GM18511 (cell line): Measurements from ENCODE around the gene RYR3.

Experiments
- ATAC-seq: cut with Tn5 transposase; IDR thresholded peaks from one replicate; pipeline ENCODE4 v1.9.1; 2021; ENCODE audit warnings: mild to moderate bottlenecking, moderate library complexity; ENCODE audit not compliant: unreplicated experiment

The RYR3 gene

GRCh38 chr15:33317896-33318295 is 7.1 kb downstream of the RYR3 start:
- ATAC-seq = no peak

GRCh38 chr15:33320017-33320416 is 9.2 kb downstream of the RYR3 start:
- ATAC-seq = no peak

- ATAC-seq = no peak
Observed at GRCh38 chr15:33322091-33322490, 11.3 kb downstream of the RYR3 start.

DNA sequence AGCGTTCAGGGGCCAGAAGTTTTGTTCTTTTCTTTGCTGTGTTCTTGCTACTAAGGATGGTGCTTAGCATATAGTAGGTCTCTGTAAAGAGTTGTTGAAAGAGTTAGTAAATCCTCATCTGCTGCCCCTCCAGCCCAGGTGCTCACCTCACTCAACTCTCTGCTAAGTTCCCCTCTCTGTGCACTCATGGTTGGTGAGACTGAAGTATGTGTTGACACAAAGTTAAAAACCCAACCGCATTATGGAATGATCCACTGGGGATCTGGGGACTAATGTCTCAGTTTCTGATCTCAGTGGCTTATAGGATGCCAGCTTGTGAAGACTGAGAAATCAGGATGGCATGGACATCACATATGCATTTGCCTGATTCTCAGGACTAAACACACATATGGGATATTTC is 13.8 kb downstream of the RYR3 start:
- ATAC-seq = no peak

- ATAC-seq = no peak
Observed at GRCh38 chr15:33326908-33327307, 16.1 kb downstream of the RYR3 start.

- ATAC-seq = no peak
Observed at GRCh38 chr15:33328106-33328505, 17.3 kb downstream of the RYR3 start.

- no peak for ATAC-seq
Observed at GRCh38 chr15:33329457-33329856, 18.7 kb downstream of the RYR3 start.

GRCh38 chr15:33330931-33331330 is 20.2 kb downstream of the RYR3 start:
- ATAC-seq = no peak

GRCh38 chr15:33341953-33342352 is 31.2 kb downstream of the RYR3 start:
- ATAC-seq = no peak

DNA sequence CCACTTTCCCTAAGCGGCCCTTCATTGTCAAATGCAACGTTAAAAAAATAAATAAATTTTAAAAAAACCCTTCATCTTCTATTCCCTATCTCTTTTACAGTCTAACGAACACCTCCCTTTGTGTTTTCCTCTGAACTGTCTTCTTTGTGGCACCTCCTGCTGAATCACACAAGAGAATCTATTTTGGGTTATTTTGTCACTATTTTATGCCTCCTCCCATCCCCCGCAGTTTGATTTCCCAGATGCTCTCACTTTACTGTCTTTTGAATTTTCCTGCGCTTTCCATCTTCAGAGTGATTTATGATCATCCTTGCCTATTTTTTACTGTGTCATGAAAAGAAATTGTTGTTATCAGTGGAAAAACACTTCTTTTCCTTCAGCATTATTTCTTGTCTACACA is 32.5 kb downstream of the RYR3 start:
- ATAC-seq = no peak

DNA sequence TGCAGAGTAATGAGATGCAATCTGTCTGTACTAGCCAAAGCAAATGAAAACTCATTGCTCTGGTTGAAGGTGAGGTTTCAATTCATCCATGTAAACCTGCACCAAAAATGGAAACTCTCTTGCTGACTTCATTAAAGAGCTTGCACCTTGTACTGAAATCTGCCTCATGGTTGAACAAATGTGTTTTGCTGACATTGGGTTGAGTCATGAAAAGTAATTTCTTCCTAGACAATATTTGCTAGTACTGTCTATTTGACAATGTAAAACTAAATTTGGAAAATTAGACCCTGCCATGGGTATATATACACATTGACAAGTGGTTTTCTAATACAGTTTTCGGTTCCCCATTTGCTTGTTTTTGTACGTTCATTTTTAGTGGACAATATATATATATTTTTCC is 33.3 kb downstream of the RYR3 start:
- ATAC-seq = no peak

GRCh38 chr15:33344530-33344929 is 33.8 kb downstream of the RYR3 start:
- ATAC-seq = no peak

DNA sequence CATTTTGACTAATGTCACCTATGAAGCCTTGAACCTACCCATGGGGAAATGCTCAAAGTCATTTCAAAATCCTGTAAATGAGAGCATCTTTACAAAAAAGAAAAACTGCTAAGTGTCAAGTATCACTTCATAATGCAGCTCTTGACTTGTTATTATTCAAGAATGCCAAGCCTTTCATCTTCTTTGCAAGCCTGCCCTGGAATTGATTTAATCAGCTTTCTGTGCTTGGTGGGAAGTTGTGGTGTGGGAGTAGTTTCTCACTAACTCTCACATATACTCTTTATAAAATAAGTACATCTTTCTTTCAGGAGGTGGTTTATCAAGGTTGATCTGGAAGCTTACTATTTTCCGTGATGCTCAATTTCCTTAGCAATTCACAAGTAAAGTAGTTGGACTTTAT is 43.6 kb downstream of the RYR3 start:
- ATAC-seq = no peak

- ATAC-seq = no peak
Observed at GRCh38 chr15:33357845-33358244, 47.1 kb downstream of the RYR3 start.

GRCh38 chr15:33358306-33358705 is 47.5 kb downstream of the RYR3 start:
- no peak for ATAC-seq

DNA sequence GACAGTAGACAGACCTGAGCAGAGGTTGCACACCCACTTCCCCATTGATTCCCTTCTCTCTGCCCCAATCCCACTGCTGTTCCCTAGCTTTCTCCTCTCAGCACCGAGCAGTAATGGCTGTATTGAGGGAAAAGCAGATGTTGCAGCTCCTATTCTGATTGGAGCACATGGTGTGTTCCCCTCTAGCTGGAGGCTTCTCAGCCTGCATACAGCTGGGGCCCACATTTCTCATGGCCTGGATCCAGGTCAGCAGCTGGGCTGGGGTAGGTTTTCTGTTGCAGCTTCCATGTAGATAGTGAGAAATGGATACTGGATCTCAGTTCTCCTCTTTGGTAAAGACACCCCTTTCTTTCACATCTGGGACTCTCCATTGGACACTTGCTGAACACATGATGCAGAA is 50.1 kb downstream of the RYR3 start:
- ATAC-seq = no peak

- ATAC-seq = no peak
Observed at GRCh38 chr15:33369941-33370622, 59.3 kb downstream of the RYR3 start.

GRCh38 chr15:33370623-33371020 is 59.9 kb downstream of the RYR3 start:
- no peak for ATAC-seq

DNA sequence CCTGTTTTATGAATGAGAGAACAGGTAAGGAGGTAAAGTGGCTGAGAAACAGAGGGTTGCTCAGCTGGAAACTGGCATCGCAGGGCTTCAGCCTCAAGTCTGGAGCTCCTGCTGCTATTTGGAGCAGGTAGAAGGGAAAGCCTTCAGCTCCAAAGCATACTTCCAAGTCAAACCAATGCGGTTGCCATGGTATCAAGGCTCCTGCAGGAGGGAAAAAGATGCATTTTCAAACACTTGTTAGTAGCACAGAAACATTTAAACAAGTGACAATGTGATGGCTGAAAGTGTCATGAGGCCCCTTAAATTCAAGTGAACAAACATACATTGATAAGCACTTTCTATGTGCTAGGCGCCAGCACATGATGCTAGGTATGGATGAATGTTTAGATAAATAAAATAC is 60.4 kb downstream of the RYR3 start:
- ATAC-seq = no peak

GRCh38 chr15:33374226-33374914 is 63.6 kb downstream of the RYR3 start:
- no peak for ATAC-seq

DNA sequence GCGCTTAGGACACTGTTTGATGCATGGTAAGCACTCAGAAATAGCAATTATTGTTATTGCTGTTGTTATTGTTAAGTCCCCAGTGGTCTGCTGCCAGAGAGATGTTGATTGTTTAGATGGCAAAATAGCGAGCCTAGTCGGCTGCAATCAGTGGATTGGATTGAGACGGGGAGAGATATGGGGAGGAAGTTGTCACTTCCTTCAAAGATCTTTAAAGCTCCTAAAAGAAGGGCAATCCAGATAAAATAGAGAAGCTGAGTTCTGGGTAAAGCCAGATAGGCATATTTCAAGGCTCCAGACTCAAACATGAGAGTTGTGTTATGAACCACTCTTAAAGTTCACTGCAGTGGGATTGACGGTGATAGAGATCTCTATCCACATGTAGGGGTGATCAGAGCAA is 64.5 kb downstream of the RYR3 start:
- no peak for ATAC-seq

- no peak for ATAC-seq
Observed at GRCh38 chr15:33377204-33377603, 66.4 kb downstream of the RYR3 start.
